DOHH2 (cell line): ENCODE measurements around the gene HCN2.

Experiments
- CTCF ChIP-seq: fragments of 200-600 bp; sonication (generic); IDR thresholded peaks from one replicate; pipeline ENCODE4 v1.5.1; 2014; ENCODE audit warnings: antibody characterized with exemption, mild to moderate bottlenecking, low read depth, low read length; ENCODE audit not compliant: poor library complexity, severe bottlenecking
- EZH2phosphoT487 ChIP-seq: fragments of 200-600 bp; sonication (generic); IDR thresholded peaks from 2 replicates; pipeline ENCODE4 v1.6.1; 2017; ENCODE audit warnings: borderline replicate concordance, mild to moderate bottlenecking, antibody characterized with exemption, low read length, moderate library complexity, mixed read lengths

- TF ChIP-seq CTCF (no peak), EZH2phosphoT487 (no peak)
Measured at GRCh38 chr19:618247-618619, 28.6 kb downstream of the HCN2 start.
